Stomach (tissue), 9 donors: ENCODE results near the gene ENOX1. TPM values are rescaled to one million over a fixed set of nuclear protein-coding genes. Genes with fewer than 3 reads are reported as not detected.

Source experiments
- DNase-seq, 2 donors: peaks; one replicate each; pipeline versions ENCODE4 v3.0.0 to v3.0.0-alpha.2; 2013 to 2019
- H3K27ac ChIP-seq, 5 donors: fragments of 200-600 bp in 4 of 5; sonication (generic) in 4 of 5; one replicate each; pipeline ENCODE4 v1.5.1; 2013 to 2019; ENCODE audit warnings: mild to moderate bottlenecking in 1 of 5, moderate library complexity in 1 of 5
- H3K27me3 ChIP-seq, 3 donors: fragments of 200-600 bp; sonication (generic); one replicate each; pipeline ENCODE4 v1.5.1; 2017 to 2019; ENCODE audit warnings: mixed run types in 1 of 3
- H3K36me3 ChIP-seq, 4 donors: fragments of 200-600 bp; sonication (generic); 1 replicate in 3 of 4; 2 replicates in 1 of 4; pipeline ENCODE4 v1.5.1; 2016 to 2019
- H3K4me1 ChIP-seq, 4 donors: fragments of 200-600 bp; sonication (generic); one replicate each; pipeline ENCODE4 v1.5.1; 2016 to 2019
- H3K4me3 ChIP-seq, 4 donors: fragments of 200-600 bp; sonication (generic) in 3 of 4; one replicate each; pipeline ENCODE4 v1.5.1; 2016 to 2019; ENCODE audit warnings: mild to moderate bottlenecking in 1 of 4
- H3K9me3 ChIP-seq, 4 donors: fragments of 200-600 bp; sonication (generic); one replicate each; pipeline ENCODE4 v1.5.1; 2016 to 2019
- CTCF ChIP-seq, 7 experiments: fragments of 450-650 bp in 4 of 7; fragments of 200-600 bp in 3 of 7; sonication (generic) in 3 of 7; IDR thresholded peaks; one replicate each; pipeline ENCODE4 v1.5.1; 2016 to 2019; ENCODE audit warnings: antibody characterized with exemption in 7 of 7, control low read depth in 2 of 7, mild to moderate bottlenecking in 1 of 7
- EP300 ChIP-seq: sonication (generic); formaldehyde crosslinking; IDR thresholded peaks from one replicate; pipeline ENCODE4 v1.6.1; 2017; ENCODE audit warnings: antibody characterized with exemption
- POLR2A ChIP-seq, 4 donors: fragments of 450-650 bp; IDR thresholded peaks; one replicate each; pipeline ENCODE4 v1.6.1; 2016; ENCODE audit warnings: antibody characterized with exemption in 4 of 4, control low read depth in 2 of 4, mild to moderate bottlenecking in 1 of 4, moderate library complexity in 1 of 4
- POLR2AphosphoS5 ChIP-seq, 3 donors: sonication (generic); formaldehyde crosslinking; IDR thresholded peaks; one replicate each; pipeline ENCODE4 v1.6.1; 2016; ENCODE audit warnings: antibody characterized with exemption in 3 of 3
- WGBS, 5 donors: extraction: QIAGEN DNeasy Blood & Tissue Kit in 3 of 5; methylation state at CpG; one replicate each; pipeline versions ENCODE4 v1.1.5 to v1.1.7; 2013 to 2018; 5-methylcytosine and 5-hydroxymethylcytosine counted together
- intact Hi-C: fragments of 100-400 bp; cut with DNase I; formaldehyde crosslinking; loops from one replicate; pipeline ENCODE4 v1.15.1; 2023; ENCODE audit warnings: low total_unique reads
- polyA plus RNA-seq, 3 donors: library from polyadenylated mRNA; stranded (reverse); fragments of 200-250 nt; gene quantifications; one replicate each; pipeline ENCODE4 v1.2.3, GENCODE V29; 2013
- total RNA-seq, 5 donors: library from RNA; depleted of rRNA; stranded (reverse); fragments of >200 nt; gene quantifications; one replicate each; pipeline versions ENCODE4 v1.1.0 to v1.2.3, GENCODE V29; 2014 to 2016
- donor health status: healthy with polysubstance abuse.
- donor health status: Bipolar disorder and iron deficiency.
- donor health status: healthy.

ENOX1 gene
- total and polyA plus RNA-seq, 8 donors, result 0.46 to 6.2 (median 1.4) TPM; not detected in 1

GRCh38 chr13:43245374-43245964, 541.3 kb downstream of the ENOX1 start:
- DNase-seq, result no peak
- Histone ChIP-seq H3K9me3 (no peaks in the 10 kb centered on the region), H3K4me1 (no peaks in the 10 kb centered on the region), H3K36me3 (no peaks in the 10 kb centered on the region), H3K27me3 (no peaks in the 10 kb centered on the region), H3K4me3 (no peak overlapping the region), H3K27ac (no peak overlapping the region)
- intact Hi-C loops, result no loop called here
- TF ChIP-seq CTCF (IDR thresholded peaks at IDR 0.05) (no peak), POLR2A (IDR thresholded peaks at IDR 0.05) (no peak), EP300 (no peak), POLR2AphosphoS5 (IDR thresholded peaks at IDR 0.05) (no peak)
- 74 to 84% (median 83%) methylated on average over 8 of the region's 8 CpGs for WGBS, 5 donors

- no peaks in the 10 kb centered on the region for H3K27me3 ChIP-seq
- TF ChIP-seq POLR2A (IDR thresholded peaks at IDR 0.05) (no peak), POLR2AphosphoS5 (IDR thresholded peaks at IDR 0.05) (no peak), CTCF (IDR thresholded peaks at IDR 0.05) (no peak), EP300 (no peak)
- intact Hi-C loops, result no loop called here
- no peak overlapping the region for H3K4me3 ChIP-seq
- H3K4me1 ChIP-seq, result no peaks in the 10 kb centered on the region
- no peaks in the 10 kb centered on the region for H3K36me3 ChIP-seq
- 83 to 93% (median 90%) methylated on average over 5 of the region's 5 CpGs for WGBS, 5 donors
- H3K9me3 ChIP-seq, result no peaks in the 10 kb centered on the region
- no peak overlapping the region for H3K27ac ChIP-seq
- DNase-seq, result no peak
These were observed 542.3 kb downstream of the ENOX1 start for GRCh38 chr13:43244481-43244880.

GRCh38 chr13:43243711-43244110, 543.1 kb downstream of the ENOX1 start:
- Histone ChIP-seq H3K4me1 (no peaks in the 10 kb centered on the region), H3K27ac (no peak overlapping the region), H3K27me3 (no peaks in the 10 kb centered on the region), H3K36me3 (no peaks in the 10 kb centered on the region), H3K4me3 (no peak overlapping the region), H3K9me3 (no peaks in the 10 kb centered on the region)
- no peak for DNase-seq
- intact Hi-C loops, result no loop called here
- 48 to 64% (median 56%) methylated on average over 2 of the region's 2 CpGs for whole genome bisulfite sequencing, 5 donors
- TF ChIP-seq POLR2AphosphoS5 (IDR thresholded peaks at IDR 0.05) (no peak), CTCF (IDR thresholded peaks at IDR 0.05) (no peak), EP300 (no peak), POLR2A (IDR thresholded peaks at IDR 0.05) (no peak)

- 45 to 88% (median 80%) methylated on average over 1 of the region's 1 CpG for WGBS, 5 donors
- no peaks in the 10 kb centered on the region for H3K9me3 ChIP-seq
- no peaks in the 10 kb centered on the region for H3K36me3 ChIP-seq
- no peak for TF ChIP-seq EP300
- TF ChIP-seq POLR2A (IDR thresholded peaks at IDR 0.05), result no peak
- no peak for TF ChIP-seq POLR2AphosphoS5 (IDR thresholded peaks at IDR 0.05)
- no peak for TF ChIP-seq CTCF (IDR thresholded peaks at IDR 0.05)
- H3K27me3 ChIP-seq, result no peaks in the 10 kb centered on the region
- intact Hi-C loops, result no loop called here
- no peak overlapping the region for H3K4me3 ChIP-seq
- H3K4me1 ChIP-seq, result no peaks in the 10 kb centered on the region
- H3K27ac ChIP-seq, result no peak overlapping the region
- DNase-seq, result no peak
These were observed 544.7 kb downstream of the ENOX1 start for GRCh38 chr13:43242040-43242439.
